ENCODE results near the gene POLDIP2.

- TF ChIP-seq, protein P1, sequence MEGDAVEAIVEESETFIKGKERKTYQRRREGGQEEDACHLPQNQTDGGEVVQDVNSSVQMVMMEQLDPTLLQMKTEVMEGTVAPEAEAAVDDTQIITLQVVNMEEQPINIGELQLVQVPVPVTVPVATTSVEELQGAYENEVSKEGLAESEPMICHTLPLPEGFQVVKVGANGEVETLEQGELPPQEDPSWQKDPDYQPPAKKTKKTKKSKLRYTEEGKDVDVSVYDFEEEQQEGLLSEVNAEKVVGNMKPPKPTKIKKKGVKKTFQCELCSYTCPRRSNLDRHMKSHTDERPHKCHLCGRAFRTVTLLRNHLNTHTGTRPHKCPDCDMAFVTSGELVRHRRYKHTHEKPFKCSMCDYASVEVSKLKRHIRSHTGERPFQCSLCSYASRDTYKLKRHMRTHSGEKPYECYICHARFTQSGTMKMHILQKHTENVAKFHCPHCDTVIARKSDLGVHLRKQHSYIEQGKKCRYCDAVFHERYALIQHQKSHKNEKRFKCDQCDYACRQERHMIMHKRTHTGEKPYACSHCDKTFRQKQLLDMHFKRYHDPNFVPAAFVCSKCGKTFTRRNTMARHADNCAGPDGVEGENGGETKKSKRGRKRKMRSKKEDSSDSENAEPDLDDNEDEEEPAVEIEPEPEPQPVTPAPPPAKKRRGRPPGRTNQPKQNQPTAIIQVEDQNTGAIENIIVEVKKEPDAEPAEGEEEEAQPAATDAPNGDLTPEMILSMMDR (IDR thresholded peaks at IDR 0.05) = no peak
- no peak for TF ChIP-seq POLR2A (IDR thresholded peaks at IDR 0.05)
These were observed 21.1 kb downstream of the POLDIP2 start for GRCh38 chr17:28335959-28336871.

Data from ovary (tissue), 3 donors.